Measurements from ENCODE around the gene GPX6.
"Not testable (repeated sequence)": the region's sequence is repeated elsewhere in the genome, so short reads cannot be mapped to it uniquely, and the experiment has no call there.

Gene GPX6

DNA sequence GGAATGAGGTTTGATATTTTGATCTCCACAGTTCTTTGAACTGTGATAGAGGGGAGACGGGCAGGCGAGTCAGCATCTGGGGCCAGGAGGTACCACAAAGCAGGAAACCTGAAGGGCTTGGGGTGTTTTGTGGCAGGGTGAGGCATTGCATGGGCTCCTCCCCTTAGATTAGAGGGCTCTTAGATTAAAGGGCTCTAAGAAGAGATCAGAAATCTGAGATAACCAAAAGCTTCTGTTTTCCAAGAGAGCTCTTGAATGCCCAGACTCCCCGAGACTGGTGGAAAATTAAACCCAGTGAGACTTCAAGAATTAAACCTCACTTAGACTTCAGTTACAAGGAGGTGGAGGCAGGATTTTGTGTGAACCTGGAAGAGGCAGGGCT, 7.6 kb upstream of the GPX6 start:
- no peak for DNase-seq (ENCODE audit: low read depth)

DNA sequence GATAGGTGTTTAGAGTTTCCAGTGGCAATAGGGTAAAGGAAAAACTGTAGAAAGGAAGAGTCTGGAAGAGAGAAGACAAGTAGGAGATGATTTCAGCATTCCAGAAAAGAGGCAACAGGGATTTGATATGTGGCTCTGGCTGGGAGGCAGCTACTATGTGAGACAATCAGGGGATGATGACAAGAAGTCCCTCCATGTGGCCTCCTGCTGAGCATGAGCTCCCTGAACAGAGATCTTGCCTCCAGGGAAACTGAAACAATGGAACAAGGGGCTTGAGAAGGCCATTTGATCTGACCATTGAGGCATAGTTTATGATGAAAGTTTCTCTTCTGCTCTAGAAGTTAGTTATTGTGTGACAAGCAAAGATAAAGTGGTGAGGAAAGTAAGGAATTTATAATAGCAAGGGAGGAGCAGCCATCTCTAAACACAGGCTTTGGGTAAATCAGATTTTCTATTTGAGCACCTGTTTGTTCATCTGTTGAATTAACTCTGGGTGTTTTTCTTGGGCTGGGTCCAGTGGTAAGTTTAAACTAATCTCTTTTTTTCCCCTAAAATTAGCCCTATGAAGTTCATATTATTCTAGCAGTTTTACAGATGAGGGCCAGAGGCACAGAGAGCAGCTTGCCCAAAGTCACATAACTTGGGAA, 7.1 kb upstream of the GPX6 start:
- DNase-seq (ENCODE audit: low read depth), result no peak

DNA sequence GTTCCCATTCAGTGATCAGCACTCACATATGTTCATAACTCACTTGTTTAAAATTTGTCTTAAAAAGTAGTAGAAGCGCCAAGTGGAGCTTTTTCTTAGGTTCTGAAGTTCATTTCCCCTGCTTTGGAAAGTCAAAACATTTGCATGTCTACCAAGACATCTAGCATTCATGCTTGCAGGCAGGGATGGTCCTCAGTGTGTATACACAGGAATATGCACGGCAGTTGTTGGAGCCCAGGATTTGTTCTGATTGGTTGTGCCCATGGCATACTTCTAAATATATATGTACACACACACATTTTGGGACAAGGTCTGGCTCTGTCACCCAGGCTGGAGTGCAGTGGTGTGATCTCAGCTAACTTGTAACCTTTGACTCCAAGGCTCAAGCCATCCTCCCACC, 2.4 kb upstream of the GPX6 start:
- DNase-seq (ENCODE audit: low read depth), result no peak

DNA sequence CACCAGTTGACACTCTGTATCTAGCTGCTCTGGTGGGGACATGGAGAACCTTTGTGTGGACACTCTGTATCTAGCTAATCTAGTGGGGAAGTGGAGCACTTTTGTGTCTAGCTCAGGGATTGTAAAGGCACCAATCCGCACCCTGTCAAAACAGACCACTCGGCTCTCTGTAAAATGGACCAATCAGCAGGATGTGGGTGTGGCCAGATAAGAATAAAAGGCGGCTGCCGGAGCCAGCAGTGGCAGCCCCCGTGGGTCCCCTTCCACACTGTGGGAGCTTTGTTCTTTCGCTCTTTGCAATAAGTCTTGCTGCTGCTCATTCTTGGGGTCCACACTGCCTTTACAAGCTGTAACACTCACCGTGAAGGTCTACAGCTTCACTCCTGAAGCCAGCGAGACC, 3.2 kb downstream of the GPX6 start:
- not testable (repeated sequence) for DNase-seq (ENCODE audit: low read depth)

DNA sequence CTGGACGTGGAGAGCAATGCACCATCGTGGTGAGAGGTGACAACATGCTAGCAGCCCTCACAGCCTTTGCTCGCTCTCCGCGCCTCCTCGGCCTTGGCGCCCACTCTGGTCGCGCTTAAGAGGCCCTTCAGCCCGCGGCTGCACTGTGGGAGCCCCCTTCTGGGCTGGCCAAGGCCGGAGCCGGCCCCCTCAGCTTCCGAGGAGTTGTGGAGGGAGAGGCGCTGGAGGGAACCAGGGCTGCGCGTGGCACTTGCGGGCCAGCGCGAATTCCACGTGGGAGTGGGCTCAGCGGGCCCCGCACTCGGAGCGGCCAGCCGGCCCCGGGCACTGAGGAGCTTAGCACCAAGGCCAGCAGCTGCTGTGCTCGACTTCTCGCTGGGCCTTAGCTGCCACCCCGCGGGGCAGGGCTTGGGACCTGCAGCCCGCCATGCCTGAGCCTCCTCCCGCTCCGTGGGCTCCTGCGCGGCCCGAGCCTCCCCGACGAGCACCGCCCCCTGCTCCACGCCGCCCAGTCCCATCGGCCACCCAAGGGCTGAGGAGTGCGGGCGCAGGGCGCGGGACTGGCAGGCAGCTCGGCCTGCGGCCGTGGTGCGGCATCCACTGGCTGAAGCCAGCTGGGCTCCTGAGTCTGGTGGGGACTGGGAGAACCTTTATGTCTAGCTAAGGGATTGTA, 3.8 kb downstream of the GPX6 start:
- DNase-seq (ENCODE audit: low read depth), result no peak

DNA sequence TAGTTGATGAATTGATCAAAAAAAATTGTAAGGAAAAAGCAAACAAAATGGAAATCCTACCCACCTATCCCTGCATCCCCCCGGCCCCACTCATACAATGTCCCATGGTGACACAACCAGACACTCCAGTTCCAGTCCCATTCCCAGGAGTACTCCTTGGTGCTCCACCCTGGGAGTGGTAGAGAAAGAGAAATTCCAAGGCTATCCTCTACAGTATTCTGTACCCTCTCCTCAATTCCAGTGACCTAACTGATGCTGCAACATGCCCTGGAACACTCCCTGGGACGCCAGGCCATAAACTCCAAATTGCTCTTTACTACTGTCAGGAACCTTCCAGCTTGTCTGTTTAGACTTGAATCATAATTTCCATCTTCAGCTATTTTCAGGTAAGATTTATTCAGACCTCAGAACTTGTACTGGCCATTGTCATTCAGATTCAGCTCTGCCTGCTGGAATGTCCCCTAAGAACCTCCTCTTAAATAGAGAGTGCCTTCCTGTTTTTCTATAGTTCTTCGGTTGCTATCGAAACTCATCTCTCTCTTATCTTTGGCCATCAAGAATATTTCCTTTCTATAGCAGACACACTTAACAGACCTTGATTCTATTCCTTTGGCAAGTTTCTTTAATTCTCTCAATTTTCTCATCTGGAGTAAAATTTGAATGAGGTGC, 8.7 kb downstream of the GPX6 start:
- DNase-seq (ENCODE audit: low read depth), result no peak

DNA sequence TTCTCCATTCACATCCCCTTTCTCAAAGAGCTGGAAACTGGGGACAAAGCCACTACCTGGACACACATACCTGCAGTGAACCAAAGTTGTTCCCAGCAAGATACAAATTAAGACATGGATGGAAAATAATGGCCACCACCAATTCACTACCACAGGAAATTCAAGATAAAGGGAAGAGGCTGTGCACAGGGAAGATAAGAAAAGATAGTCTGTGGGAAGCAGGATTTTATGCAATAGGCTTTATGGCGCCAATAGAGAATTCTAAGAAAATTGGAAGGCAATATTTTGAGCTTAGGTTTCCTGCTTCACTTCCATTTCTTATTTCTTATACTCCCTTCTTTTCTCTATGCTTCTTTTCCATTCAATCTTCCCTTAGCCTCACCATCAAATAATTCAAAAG, 9.9 kb downstream of the GPX6 start:
- no peak for DNase-seq (ENCODE audit: low read depth)

DNA sequence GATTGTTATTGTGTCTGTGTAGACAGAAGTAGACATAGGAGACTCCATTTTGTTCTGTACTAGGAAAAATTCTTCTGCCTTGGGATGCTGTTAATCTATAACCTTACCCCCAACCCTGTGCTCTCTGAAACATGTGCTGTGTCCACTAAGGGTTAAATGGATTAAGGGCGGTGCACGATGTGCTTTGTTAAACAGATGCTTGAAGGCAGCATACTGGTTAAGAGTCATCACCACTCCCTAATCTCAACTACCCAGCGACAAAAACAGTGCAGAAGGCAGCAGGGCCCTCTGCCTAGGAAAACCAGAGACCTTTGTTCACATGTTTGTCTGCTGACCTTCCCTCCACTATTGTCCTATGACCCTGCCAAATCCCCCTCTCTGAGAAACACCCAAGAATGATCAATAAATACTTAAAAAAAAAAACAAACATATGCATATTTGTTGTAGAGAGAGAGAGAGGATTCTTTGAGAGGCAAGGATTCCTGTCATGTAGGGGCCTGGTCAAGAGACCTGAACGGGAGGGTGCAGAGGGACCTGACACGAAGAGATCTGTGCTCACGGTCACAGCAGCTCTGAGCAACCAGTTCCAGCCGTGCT, 12.8 kb downstream of the GPX6 start:
- DNase-seq (ENCODE audit: low read depth), result not testable (repeated sequence)

DNA sequence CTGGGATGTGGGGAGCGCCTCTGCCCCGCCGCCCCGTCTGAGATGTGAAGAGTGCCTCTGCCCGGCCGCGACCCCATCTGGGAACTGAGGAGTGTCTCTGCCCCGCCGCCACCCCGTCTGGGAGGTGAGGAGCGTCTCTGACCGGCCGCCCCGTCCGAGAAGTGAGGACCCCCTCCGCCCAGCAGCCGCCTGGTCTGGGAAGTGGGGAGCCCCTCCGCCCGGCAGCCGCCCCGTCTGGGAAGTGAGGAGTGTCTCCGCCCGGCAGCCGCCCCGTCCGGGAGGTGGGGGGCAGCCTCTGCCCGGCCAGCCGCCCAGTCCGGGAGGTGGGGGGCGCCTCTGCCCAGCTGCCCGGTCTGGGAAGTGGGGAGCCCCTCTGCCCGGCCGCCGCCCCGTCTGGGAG, 13.5 kb downstream of the GPX6 start:
- not testable (repeated sequence) for DNase-seq (ENCODE audit: low read depth)

DNA sequence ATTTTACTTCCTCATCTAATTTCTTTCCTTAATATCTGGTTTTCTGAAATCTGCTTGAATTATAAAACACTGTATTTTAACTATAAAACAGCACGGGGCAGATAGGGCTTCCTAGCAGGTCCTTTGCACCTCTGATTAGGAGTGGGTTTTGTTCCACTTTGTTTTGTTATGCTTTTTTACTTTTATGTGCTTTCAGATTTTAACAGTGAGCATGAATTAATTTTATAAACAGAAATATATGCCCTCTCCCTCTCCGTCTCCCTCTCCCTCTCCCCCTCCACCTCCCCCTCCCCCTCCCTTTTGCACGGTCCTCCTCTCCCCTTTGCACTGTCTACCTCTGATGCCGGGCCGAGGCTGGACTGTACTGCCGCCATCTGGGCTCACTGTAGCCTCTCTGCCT, 14.3 kb downstream of the GPX6 start:
- DNase-seq (ENCODE audit: low read depth), result no peak

DNA sequence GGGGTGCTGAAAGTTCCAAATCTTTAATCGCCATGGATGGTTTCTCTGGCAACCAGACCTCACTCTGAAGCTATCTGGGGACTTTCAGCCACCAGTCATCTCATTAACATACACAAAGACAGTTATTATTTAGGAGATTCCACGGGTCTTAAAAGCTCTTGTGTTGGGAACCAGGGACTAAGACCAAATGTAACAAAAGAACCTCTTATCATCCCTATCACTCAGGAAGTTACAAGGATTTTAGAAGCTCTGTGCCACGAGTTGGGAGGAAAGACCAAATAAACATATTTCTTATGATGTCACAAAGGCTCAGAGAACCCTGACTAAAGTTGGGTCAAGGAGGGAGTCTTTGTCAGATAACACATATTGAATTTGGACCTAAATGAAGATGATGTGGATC, 17.7 kb downstream of the GPX6 start:
- no peak for DNase-seq (ENCODE audit: low read depth)

DNA sequence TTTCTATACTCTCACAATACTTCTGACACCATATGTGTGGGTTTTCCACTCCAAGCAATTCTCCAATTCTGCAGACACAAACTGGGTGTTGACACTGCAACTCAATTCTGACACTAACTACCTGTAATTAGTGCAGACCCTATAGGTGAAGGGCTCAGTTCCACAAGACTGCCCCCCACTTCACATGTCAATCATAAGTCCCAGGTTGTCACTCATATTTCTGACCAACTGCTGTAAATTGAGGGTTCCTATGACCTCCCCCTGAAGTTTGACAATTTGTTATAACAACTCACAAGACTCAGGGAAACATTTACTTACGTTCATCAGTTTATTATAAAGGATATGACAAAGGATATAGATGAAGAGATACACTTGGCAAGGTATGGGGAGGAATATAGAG, 18.3 kb downstream of the GPX6 start:
- DNase-seq (ENCODE audit: low read depth), result no peak

DNA sequence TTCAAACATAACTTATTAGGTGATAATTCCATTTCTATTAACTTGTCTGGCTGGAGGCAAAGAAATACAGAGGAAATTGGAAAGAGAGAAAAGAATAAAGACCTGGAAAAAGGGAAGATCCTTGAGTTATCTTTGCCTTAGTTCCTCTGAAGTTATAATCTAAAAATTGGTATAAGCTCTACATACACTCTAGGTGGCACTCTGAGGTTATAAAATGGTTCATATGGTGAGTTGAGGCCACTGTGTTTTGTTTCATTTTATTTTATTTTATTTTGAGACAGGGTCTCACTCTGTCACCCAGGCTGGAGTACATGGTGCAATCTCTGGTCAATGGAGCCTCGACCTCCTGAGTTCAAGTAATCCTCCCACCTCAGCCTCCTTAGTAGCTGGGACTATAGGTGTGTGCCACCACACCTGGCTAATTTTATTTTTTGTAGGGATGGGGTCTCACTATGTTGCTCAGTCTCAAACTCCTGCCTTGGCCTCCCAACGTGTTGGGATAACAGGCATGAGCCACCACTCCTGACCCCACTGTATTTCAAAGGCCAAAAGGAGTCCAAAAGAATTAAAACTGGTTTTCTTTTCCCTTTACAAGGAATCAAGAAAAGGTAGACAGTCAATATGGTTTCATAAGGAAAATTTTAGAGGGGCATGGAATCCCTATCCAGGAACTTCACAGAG, 19.4 kb downstream of the GPX6 start:
- DNase-seq (ENCODE audit: low read depth), result no peak

DNA sequence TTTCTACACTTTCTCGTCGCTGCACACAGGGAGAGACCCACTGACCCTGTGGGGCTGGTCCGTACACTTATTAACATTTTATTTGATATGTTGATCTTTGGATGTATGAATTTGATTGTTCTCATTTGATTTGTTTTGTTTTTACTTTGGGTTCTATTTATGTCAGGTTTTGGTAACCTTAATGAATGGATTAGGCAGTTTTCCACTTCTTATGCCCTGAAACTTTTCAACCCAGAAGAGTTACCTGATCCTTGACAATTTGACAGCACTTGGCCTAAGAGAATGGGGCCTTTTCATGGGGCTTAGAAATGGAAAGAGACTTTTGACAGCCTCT, 23.6 kb downstream of the GPX6 start:
- DNase-seq (ENCODE audit: low read depth), result no peak

DNA sequence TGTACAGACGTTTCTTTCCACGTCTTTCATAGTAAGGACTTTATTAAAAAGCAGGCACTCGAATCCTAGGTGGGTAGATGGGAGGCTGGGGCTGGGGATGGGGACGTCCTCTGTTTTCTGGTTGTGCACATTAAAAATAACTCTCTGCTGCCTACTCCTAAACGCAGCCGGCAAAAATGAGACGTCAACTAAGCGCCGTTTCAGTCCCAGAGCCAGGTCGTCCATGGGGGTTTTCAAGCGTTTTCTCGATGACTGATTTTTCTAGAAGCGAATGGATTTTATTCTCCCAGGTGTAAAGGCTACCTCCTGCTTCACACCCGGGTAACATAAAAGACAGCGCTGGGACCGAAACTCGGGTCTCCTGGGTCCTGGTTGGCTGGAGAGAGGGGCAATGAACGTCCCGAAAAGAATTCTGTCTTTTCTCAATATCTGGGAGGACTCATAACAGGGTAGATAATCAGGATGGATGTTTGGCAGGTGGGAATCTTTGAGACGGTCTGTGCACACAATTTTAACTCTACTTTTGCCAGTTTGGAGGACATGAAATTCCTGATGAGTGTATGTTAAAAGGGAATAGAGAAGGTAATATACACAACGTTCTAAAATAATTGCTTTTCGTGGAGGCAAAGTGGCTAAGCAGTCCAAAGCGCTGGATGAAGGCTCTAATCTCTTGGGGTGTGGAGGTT, 25.2 kb downstream of the GPX6 start:
- no peak for DNase-seq (ENCODE audit: low read depth)

DNA sequence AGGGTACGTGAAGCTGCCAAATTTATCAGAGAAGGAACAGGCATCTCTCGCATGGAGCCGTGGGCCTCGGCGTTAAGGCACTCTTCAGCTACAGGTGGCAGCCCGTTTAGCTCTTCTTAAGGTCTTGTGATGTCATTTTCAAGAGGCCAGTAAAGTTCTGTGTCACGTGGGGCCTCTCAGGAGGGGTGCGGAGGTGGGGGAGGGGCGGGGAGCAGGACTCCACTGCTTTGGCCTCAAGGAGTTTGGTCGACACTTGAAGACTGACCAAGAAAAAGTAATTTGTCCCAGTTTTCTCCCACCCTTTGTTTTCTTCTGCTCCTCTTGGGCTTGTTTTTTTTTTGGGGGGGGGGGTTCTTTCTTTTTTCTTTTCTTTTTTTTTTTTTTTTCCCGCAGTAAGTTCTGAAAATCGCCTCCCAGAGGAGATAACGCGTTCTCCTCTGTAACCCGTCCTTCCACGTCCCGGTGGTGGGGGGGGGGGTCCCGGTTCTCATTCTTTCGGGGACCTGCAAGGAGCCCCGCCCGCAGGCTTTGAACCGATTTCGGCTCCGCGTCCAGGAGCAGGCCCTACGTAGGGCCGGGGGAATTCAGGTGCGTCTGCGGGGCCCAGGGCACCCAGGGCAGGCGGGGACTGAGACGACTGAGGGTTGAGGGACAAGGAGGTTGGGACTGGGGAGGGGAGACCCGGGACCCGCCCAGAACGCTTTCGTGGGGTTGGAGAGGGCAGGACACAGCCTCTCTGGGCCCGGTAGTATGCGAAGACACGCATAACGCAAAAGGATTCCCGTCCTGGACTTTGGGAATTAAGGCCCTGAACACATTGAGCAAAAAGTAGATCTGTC, 26.0 kb downstream of the GPX6 start:
- DNase-seq (ENCODE audit: low read depth), result peak; percentile 17

DNA sequence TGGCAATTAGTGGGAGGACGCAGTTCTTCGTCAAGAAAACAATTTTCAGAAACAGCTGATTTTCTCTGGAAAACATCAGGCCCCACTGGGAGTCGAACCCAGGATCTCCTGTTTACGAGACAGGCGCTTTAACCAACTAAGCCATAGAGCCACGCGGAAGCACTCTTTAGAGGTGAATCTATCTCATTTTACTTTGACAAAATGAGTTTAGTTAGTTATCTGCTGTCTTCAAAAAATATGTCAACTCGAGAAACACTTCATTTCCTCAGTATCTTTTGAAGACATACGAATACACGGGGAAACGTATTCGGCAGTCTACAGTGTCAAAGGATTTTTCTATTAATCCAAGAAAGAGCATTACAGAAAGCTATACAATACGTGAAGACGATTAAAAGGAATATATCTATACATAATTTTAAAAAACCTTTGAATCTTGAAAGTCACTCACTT, 26.7 kb downstream of the GPX6 start:
- DNase-seq (ENCODE audit: low read depth), result peak; percentile 24

DNA sequence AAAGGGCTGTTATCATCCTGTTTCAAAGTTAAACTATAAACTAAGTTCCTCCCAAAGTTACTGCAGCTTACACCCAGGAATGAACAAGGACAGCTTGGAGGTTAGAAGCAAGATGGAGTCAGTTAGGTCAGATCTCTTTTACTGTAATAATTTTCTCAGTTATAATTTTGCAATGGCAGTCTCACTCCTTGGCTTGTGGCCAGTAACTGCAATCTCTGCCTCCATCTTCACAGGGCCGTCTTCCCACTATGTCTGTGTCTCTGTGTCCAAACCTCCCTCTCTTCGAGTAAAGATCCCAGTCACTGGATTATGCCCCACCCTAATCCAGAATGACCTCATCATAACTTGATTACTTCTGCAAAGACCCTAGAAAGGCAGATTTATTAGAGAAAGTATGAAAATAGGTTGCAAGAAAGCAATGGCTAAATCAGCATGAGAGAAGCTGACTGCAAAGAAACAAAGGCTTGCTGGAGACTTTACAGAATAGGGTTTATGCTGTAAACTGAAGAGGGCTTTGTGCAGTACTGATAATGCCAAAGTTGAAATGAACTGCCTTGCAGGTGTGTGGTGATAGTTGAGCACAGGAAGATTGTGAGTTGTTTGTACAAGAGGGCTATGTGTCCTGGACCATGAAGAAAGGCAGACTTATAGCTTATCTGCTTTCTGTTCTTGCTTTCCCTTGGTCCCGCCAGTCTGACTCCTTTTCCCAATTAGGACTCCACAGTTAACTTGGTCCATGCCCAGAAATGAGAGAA, 28.4 kb downstream of the GPX6 start:
- no peak for DNase-seq (ENCODE audit: low read depth)

DNA sequence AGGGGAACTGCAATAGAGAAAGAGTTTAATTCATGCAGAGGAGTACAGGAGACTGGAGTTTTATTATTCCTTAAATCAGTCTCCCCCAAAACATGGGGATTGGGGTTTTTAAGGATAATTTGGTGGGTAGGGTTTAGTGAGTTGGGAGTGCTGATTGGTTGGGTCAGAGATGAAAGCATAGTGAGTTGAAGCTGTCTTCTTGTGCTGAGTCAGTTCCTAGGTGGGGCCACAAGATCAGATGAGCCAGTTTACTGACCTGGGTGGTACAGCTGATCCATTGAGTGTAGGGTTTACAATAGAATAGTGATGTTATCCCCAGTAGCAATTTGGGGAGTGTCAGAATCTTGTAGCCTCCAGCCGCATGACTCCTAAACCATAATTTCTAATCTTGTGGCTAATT, 29.1 kb downstream of the GPX6 start:
- no peak for DNase-seq (ENCODE audit: low read depth)

DNA sequence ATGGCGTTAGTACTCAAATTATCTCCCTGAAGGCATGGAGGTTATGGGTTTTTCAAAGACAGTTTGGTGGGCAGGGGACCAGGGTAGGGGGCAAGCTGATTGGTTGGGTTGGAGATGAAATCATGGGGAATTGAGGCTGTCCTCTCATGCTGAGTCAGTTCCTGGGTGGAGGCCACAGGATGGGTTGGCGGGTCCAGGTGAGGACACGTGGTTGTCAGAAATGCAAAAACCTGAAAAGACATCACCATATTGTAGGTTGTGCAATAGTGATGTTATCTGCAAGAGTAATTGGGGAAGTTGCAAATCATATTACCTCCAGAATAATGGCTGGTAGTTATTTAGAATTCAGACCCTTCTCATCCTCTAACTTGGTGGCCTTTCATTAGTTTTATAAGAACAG, 30.1 kb downstream of the GPX6 start:
- DNase-seq (ENCODE audit: low read depth), result no peak
